ENCODE data around the gene EGF. TPM values are rescaled to one million over a fixed set of nuclear protein-coding genes. Genes with fewer than 3 reads are reported as not detected.
"Not testable (repeated sequence)": the region's sequence is repeated elsewhere in the genome, so short reads cannot be mapped to it uniquely, and the experiment has no call there.

The EGF gene
- total RNA-seq, 1 experiment from 2014 or later, result 4.7 TPM

DNA sequence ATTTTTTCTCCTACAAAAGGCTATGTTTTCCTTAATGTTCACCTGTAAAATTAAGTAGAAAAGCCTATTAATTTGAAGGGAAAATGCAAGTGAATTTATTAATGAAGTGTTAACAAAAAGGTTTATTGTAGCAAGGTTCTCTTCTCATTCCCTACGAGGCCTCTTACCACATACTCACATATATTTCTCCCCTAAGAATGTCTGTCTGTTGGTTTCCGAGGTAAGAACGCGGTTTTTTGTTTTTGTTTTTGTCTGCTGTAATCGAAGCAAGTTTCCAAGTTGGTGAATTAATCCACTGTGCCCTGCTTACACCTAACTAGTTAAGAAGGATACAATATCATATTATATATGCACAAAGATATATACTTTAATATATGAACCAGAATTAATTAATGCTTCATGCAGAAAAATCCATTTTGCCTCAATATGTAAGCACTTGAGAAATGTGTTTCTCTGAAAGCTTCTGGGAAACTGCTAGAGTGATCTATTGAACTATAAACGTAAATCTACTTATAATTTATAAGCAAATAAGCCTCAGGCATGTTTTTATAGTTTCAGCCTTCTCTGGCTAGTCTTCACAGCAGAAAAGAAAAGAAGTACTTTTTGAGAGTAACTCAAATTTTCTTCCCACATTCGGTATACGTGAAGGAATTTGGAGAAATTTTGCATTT is 120.8 kb downstream of the EGF start:
- DNase-seq (ENCODE audit: low read depth), result no peak

DNA sequence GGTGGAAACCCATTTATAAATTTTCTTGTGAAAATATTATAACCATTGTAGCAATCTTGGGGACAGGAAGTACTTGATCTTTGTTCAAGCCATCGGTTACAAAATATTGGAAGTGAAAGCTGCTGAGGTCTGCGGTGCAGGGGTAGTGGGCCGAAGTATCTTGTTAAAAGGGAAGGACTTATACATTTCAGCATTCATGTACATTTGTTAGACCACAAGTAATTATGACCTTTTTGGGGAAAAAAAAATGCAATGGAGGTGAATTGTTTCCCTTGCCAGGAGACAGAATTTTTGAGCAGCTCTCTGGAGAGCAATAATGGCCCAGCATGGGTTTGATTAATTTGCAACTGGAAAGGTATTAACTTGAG is 121.3 kb downstream of the EGF start:
- no peak for DNase-seq (ENCODE audit: low read depth)

DNA sequence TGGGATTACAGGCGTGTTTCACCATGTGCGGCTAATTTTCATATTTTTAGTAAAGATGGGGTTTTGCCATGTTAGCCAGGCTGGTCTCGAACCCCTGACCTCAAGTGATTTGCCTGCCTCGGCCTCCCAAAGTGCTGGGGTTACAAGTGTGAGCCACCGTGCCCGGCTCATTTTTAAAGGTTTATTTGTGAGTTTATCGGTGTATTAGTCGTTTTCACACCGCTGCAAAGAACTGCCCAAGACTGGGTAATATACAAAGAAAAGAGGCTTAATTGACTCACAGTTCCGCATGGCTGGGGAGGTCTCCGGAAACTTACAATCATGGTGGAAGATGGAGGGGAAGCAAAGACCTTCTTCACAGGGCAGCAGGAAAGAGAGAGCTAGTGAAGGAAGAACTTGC is 126.5 kb downstream of the EGF start:
- not testable (repeated sequence) for DNase-seq (ENCODE audit: low read depth)

DNA sequence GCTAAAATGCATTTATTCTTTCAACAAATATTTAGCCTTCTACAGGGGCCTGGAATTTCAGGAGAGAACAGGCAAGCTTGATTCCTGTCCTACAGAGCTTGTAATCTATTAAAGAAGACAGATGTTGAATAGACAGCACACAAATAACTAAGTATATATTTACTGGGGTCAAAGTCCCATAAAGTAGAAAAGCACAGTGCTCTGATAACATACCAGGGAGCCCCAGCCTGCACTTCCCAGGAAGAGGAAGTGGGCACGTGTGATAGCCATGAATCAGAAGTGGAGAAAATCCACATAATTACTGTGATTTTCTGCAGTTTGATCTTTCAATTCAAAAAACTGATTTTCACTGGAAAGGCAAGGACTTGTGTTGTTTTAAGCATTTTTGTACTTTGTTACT is 129.1 kb downstream of the EGF start:
- no peak for DNase-seq (ENCODE audit: low read depth)

DNA sequence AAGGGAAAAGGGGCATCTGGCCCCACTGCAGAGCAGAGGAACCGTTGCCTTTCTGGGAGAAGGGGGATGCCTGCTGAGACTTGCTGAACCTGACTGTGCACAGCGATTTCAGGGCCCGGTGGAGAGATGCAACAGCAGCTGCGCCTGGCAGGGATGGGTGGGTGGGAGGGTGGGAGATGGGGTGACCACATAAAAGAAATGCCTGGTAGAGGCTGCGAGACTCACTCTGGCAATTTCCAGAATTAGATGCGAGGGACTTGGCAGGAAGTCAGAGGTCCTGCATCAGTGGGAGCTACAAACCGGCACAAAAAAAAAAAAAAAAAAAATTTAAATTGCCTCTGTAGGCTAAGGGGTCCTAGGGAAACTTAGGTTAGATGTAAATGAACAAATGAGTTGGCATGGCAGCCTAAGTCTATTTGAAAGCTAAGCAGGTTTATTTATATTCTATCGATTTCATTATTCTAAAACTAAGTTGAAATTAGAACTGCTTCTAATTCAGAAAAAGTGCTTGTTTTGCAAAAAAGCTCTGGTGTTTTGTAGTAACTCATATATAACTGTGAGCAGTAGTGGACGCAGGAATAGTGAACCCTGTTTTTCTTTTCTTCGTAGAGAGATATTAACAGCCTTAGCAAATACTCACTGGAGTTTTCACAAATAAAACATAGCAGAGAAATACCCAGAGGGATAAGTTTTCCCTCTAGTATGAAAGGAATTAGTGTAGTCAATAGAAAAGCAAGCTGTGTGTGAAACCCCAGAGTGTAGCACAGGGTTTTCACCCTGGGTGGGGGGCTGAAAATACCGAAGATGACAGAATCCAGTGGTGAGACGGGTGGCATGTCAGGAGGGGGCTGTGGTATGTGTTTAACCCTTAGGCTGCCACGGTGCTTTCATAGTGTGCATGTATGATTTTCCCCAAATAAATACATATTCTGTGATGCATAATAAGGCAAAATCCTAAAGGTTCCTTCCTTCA is 130.1 kb downstream of the EGF start:
- DNase-seq (ENCODE audit: low read depth), result no peak

DNA sequence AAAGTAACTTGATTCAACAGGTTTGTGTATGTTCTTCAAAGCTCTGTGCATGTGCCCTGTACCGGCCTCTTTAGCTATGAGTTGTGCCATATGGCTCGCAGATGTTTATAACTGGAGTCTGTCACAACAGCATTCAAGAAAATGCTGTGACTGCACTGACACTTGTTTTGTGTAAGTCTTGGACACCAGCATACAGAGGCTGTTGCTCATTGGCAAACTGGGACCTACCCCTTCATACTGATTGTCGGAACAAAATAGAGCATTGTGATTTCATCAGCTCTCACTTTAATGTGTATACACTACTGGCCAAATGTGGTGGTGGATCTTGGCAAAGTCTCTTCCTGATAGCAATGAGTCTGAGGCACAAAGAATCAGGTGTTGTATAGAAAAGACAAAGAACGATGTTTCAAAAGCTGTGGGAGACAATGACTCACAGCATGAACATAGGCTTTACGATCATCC is 133.9 kb downstream of the EGF start:
- no peak for DNase-seq (ENCODE audit: low read depth)

DNA sequence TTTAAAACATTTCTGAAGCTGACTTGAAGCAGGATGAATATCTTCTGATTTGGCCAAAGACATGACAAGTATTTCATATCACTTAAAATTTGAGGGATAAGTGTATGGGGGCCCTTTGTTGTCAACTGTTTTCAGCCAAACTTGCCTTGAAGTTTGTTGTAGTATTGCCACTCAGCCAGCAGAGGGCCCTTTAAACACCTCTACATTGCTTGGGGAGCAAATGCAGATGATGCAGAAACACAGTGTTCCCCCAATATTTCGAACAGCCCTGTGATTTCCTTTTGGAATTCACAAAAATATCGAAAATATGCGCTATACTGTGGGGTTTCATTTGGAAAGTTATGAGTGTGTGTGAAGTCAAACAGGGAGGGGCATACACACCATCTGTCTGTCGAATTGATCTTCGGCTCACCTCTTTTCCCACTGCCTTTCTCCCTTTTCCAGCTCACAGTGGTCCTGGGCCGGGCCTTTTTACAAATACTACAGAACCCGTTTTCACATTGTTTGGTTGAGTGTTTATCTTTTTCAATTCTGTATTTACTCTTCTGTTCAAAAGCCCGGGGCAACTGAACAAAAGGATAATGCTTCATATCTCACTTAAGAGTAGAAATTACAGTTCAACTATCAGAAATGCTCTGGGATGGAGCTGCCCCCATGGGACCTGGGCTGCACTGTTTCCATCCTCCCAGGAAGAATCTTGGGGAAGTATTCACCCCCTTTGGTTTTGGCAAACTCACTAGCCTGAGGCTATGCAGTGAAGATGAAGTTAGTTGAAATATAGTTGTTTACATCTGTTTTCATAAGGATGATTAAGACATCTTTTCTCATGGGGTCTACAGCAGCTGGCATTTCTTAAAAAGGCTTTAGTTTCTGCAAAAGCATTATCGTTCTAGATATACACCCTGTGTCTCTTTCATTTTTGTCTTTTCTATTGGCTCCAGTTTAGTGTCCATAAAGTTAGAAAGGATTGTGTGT is 137.6 kb downstream of the EGF start:
- DNase-seq (ENCODE audit: low read depth), result peak; percentile 9

DNA sequence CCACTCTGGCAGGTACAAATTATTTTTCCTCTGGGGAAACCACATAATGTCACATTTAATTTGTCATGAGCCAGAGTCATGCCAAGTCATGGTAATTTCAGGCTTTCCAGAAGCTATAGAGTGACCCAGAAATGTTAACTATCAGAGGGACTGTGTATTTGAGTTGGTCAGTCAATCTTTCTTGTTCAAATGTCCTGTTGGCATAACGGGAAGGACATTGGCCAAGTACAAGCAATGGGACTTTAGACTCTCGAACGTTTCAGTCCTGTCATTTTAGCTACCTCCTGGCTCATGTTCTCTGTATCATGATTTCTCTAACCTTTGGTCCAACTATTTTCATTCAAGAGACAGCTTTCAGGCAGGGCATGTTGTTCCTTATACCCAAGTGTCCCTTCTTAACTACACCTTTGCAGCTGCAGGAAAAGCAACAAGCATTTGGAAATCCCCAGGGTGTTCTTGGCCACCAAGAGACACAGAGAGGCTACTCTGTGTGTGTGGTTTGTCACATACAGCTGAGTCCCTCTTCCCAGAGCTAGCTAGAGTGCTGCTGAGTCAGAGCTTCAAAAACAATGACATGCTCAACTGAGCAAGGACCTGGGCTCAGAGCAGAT is 142.6 kb downstream of the EGF start:
- DNase-seq (ENCODE audit: low read depth), result peak; percentile 10

DNA sequence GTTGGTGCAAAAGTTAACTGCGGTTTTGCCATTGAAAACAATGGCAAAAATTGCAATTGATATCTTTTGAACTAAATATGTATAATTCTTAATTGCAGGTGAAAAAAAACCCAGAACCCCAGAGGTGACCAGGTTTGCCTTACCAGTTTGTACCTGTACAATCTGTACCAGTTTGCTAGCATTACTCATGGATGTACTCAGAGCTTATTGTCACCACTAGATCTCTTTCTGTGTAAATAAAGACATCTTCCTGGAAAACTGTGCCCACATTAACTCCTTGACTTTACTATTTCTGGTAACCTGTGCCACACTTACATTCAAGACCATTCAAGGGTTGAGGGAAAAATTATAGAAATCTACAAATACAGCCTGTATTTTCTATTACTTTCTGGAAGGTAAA is 146.0 kb downstream of the EGF start:
- DNase-seq (ENCODE audit: low read depth), result no peak

DNA sequence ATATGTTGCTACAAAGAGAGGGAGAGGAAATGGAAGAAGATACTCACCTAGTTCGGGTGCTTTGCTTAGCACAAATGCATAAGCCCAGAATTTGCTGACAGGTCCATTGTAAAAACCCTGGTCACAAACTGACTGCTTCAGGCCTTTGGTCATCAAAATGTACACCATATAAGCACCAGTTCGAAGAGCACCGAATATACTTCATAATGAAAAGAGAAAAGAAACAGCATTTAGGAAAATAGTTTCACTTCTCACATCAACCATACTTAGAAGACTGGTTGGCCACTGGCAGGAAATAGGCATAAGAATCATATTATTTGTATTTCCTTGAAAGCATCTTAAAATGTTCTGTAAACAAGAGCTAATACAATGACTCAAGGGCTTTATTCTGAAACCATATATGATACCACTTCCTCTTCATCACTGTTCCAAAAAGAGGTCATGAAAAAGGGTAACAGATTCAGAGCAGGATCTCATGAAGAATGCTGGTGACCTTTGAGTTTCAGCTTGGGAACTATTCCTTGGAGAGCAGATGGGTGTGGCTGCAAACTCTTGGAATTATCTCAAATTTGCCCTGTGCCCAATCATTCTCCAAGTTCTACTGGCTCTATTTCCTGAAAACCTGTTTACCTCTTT is 147.0 kb downstream of the EGF start:
- DNase-seq (ENCODE audit: low read depth), result no peak

DNA sequence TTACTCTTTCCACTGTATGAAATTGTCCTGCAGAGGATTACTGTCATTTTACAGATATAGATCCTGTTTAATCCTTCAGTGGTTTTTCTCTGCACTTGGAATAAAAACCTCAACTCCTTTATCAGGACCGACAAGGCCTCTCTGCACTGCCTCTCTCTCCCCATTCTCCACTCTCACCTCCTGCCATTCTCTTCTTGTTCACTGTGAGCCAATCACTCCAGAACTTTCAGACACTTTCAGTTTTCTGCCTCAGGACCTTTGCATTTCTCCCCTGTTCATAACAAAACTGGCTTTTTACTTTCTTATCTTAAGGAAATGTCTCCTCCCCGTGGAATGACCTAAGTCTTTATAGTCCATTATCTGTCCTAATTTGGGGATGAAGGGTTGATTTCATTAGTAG is 148.4 kb downstream of the EGF start:
- DNase-seq (ENCODE audit: low read depth), result no peak

Other genes with a start within 250 kb of the EGF start
- 21.7 and 31.8 TPM in 2 replicates for gene CASP6, start 209.4 kb upstream of the EGF start, total RNA-seq (2014; rRNA removed; shearing (Covaris generic))
- 5.3 and 7.6 TPM in 2 replicates for gene PLA2G12A, start 182.8 kb upstream of the EGF start, total RNA-seq (2014; rRNA removed; shearing (Covaris generic))
- gene CFI, start 110.9 kb upstream of the EGF start, total RNA-seq (2014; rRNA removed; shearing (Covaris generic)), result 1.7 and 3.6 TPM in 2 replicates
- gene GAR1, start 97.1 kb upstream of the EGF start, total RNA-seq (2014; rRNA removed; shearing (Covaris generic)), result 5.7 and 6.4 TPM in 2 replicates
- gene RRH, start 84.9 kb upstream of the EGF start, total RNA-seq (2014; rRNA removed; shearing (Covaris generic)), result not detected in 2 replicates
- gene LRIT3, start 64.8 kb upstream of the EGF start, total RNA-seq (2014; rRNA removed; shearing (Covaris generic)), result not detected in 2 replicates

All from Daoy (cell line).